ENCODE results near the gene TTLL1.

Gene TTLL1

DNA sequence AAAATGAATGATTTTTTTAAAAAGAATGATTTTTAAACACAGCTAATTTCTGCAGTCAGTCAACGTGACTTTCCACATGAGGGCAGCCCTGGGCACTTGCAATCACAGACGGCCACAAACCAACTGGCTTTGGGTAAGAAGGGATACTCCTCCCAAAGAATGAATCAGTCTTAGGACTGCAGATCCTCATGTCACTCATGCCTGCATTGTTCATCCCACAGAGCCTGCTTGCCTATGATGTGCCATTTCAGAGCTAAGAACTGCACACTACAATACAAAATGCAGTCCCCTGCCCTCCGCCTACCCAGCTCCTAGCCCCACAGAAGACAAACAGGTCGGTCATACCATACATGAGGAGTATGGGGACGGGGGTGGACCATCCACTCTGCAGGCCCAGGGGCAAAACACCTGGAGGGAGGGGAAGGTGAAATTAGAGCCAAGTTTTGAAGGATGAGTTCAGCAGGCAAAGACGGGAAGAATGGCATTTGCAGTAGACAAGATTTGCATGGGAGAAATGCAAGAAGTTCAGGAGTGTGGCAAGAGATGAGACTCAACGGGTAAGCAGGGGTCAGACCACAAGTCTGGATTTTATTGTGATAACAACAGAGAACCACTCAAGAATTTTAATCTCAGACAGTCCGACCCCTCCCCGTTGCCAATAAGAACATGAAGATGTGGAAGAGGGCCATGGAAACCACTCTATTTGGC, 98.9 kb downstream of the TTLL1 start:
- DNase-seq = no peak
